ENCODE data around the gene MID1.

- TF ChIP-seq CTCF (IDR thresholded peaks at IDR 0.05; ENCODE audit: insufficient read depth, low read length, poor library complexity, severe bottlenecking) (no peak), EZH2phosphoT487 (conservative IDR thresholded peaks at IDR 0.05; ENCODE audit: low read length) (no peak)
These were observed 187.0 kb downstream of the MID1 start for GRCh38 chrX:10433296-10433965.

All from SU-DHL-6 (cell line).